WTC11 (cell line): ENCODE data around the gene LRRTM3.

Source experiments
- ATF1 ChIP-seq: sonication (generic); formaldehyde crosslinking; IDR thresholded peaks from 2 replicates; pipeline ENCODE4 v1.8.1; 2023; ENCODE audit warnings: mild to moderate bottlenecking, moderate library complexity, missing genetic modification reagents
- CBFB ChIP-seq: sonication (generic); formaldehyde crosslinking; IDR thresholded peaks from 2 replicates; pipeline ENCODE4 v1.8.1; 2022; ENCODE audit warnings: mild to moderate bottlenecking, low read depth, missing genetic modification reagents
- NR1H2 ChIP-seq: sonication (generic); formaldehyde crosslinking; IDR thresholded peaks from 2 replicates; pipeline ENCODE4 v1.9.0; 2021; ENCODE audit warnings: mild to moderate bottlenecking, moderate library complexity, missing genetic modification reagents
- ZNF416 ChIP-seq: fragments of 250-450 bp; sonication (Bioruptor Pico); IDR thresholded peaks from 2 replicates; pipeline ENCODE4 v1.9.0; 2021; ENCODE audit warnings: mild to moderate bottlenecking, inconsistent platforms
- ZNF512 ChIP-seq: sonication (generic); formaldehyde crosslinking; IDR thresholded peaks from 2 replicates; pipeline ENCODE4 v1.8.1; 2022; ENCODE audit warnings: missing genetic modification reagents, borderline replicate concordance
- TF ChIP-seq, protein P1 (sequence below): fragments of 200-600 bp; IDR thresholded peaks from 2 replicates; pipeline ENCODE4 v1.8.0; 2022; ENCODE audit warnings: antibody characterized with exemption
- TF ChIP-seq, protein P2 (sequence below): sonication (generic); formaldehyde crosslinking; IDR thresholded peaks from 2 replicates; pipeline ENCODE4 v1.8.0; 2022; ENCODE audit warnings: mild to moderate bottlenecking, missing genetic modification reagents

DNA sequence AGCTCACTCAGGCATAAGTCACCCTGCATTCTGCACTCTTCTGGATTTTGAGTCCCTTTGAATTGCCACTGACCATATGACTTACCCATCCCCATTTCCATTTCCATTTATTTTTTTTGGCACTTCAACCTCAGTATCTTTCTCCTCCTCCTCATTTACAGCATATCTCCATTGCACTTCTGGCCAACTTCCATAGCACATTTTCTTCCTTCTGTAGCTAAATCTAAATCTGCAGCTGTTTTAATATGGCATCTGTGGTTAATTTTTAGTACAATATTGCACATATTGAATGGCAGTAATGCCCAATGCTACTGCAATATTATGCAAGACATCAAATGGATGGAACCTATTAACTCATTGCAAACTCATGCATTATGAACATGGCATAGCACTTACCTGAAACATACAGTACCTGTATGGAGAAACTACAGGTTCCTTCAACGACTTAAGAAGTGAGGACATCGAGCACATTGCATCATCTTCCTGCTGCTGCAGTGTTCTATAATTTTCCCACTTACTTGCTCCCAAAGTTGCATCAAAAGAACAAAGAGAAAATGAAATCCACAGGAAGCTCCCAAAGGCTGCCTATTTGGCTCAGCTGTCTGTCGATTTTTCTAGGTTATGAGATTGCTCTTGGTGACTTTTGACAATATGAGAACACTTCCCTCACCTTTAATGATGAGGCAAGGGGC is 55.7 kb downstream of the LRRTM3 start:
- no peak for TF ChIP-seq NR1H2 (CRISPR knock-in tag)
- TF ChIP-seq, protein P1, sequence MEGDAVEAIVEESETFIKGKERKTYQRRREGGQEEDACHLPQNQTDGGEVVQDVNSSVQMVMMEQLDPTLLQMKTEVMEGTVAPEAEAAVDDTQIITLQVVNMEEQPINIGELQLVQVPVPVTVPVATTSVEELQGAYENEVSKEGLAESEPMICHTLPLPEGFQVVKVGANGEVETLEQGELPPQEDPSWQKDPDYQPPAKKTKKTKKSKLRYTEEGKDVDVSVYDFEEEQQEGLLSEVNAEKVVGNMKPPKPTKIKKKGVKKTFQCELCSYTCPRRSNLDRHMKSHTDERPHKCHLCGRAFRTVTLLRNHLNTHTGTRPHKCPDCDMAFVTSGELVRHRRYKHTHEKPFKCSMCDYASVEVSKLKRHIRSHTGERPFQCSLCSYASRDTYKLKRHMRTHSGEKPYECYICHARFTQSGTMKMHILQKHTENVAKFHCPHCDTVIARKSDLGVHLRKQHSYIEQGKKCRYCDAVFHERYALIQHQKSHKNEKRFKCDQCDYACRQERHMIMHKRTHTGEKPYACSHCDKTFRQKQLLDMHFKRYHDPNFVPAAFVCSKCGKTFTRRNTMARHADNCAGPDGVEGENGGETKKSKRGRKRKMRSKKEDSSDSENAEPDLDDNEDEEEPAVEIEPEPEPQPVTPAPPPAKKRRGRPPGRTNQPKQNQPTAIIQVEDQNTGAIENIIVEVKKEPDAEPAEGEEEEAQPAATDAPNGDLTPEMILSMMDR: no peak
- no peak for TF ChIP-seq ZNF416 (CRISPR knock-in tag)
- no peak for TF ChIP-seq ATF1 (CRISPR knock-in tag)
- no peak for TF ChIP-seq ZNF512
- TF ChIP-seq, protein P2, sequence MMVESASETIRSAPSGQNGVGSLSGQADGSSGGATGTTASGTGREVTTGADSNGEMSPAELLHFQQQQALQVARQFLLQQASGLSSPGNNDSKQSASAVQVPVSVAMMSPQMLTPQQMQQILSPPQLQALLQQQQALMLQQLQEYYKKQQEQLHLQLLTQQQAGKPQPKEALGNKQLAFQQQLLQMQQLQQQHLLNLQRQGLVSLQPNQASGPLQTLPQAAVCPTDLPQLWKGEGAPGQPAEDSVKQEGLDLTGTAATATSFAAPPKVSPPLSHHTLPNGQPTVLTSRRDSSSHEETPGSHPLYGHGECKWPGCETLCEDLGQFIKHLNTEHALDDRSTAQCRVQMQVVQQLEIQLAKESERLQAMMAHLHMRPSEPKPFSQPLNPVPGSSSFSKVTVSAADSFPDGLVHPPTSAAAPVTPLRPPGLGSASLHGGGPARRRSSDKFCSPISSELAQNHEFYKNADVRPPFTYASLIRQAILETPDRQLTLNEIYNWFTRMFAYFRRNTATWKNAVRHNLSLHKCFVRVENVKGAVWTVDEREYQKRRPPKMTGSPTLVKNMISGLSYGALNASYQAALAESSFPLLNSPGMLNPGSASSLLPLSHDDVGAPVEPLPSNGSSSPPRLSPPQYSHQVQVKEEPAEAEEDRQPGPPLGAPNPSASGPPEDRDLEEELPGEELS (CRISPR knock-in tag): no peak
- TF ChIP-seq CBFB (CRISPR knock-in tag): no peak
